AG20443 (cell line): ENCODE results near the gene MITF.

Experiments used
- DNase-seq: peaks from one replicate; pipeline ENCODE4 v3.0.0; 2012; ENCODE audit warnings: low spot score, mixed read lengths

Gene MITF

DNA sequence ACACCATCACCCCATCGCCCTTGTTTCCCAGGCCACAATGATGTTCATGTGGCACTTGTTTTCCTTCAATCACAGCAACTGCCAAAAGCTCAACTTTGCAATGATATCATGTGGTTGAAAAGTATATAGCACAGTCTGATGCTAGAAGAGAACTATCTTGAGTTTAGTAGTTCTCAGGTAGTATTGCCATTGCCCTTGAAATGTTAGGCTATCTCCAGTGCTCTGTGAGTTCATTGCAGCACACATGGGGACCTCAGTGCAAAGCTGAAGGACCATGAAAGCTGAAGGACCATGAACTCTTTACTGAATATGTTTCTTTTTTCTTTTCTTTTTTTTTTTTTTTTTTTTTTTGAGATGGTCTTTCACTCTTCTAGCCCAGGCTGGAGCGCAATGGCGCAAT, 224.4 kb downstream of the MITF start:
- no peak for DNase-seq

GRCh38 chr3:69967156-69967555, 227.9 kb downstream of the MITF start:
- DNase-seq, result no peak

- DNase-seq, result no peak
These were observed 231.6 kb downstream of the MITF start for GRCh38 chr3:69970827-69971226.

GRCh38 chr3:69972672-69973071, 233.4 kb downstream of the MITF start:
- DNase-seq, result no peak

- DNase-seq, result no peak
These were observed 236.8 kb downstream of the MITF start for GRCh38 chr3:69976021-69976420.

DNA sequence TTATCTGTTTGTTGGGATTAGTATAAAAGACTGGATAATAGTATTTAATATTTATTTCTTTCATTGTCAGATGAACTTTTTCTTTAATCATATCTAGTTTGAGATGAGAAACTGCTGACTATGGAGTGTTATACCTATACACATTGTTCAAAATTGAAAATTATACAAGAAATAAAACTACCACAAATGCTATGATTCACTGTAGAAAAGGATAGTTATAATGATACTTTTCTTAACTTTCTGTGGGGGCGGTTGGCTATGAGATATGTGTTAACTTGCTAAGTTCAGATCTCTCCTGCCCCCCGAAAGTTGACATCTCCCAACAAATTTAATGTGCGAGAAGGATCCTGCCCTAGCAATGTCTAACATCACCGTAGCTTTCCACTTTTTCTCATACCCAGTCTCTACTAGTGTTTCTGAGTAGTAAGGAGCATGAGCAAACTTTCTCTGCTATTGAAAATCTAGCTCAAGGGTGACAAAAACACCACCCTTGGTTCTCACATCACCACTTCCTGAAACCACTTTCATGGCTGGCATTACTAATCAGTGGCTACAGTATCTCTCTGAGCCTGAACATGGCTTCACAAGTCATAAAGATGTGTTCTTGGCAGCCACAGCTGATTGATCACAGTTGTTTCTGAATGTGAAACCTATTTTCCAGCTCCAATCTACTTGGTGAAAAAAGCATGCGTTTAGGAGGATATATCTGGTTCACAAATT, 244.4 kb downstream of the MITF start:
- no peak for DNase-seq

DNA sequence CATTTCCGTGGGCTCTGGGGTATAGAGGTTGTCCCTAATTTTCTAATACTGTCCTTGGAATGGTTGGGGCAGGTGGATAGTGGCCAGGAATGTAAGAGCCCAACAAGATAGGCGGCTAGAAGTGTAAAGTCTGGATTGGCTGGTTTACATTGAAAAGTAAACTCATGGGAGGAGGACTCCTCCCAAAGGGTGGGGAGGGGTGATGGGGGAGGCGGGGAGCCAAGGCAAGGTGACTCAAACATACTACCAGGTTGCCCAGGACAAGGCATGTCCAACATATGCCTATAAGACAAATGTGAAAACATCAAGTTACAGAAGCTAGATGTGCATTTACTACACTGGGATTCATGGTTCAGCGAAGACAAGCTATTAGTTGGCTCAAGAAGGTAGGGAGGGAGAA, 246.0 kb downstream of the MITF start:
- no peak for DNase-seq

GRCh38 chr3:69986419-69986818, 247.2 kb downstream of the MITF start:
- DNase-seq, result no peak

DNA sequence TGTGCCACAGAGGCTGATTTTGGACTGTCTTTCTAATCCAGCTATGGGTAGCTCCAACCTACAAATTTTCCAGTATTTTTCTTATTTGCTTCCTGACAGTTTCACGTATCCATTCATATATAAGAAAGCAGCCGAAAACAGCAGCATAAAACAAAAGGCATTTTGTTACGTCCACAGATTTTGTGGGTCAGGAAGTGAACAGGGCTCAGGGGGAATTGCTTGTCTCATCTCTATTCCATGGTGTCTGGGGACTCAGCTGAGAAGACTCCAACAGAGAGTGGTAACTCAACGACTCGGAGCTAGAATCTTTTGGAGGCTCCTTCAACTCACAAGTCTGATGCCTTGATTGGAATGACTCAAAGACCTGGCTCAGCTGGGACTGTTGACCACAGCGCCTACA, 248.6 kb downstream of the MITF start:
- DNase-seq, result no peak

DNA sequence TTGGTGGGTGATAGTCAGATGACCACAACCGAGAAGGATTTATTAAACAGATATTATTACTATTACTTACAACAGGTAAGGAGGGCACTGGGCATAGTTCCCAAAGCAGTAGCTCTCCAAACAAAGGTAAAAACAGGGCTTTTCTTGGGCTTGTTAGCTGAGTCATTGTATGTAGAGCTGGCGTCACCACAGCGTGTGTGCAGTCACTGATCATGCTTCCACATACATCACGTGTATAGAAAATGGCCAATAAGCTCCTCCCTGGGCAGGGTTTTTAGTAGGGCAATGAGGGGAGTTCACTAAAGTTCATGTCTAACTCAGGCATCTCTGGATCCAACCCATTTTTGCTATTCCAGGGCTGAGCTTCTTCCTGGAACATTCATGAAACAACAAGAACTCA, 254.5 kb downstream of the MITF start:
- no peak for DNase-seq

- DNase-seq, result no peak
These were observed 255.7 kb downstream of the MITF start for GRCh38 chr3:69994919-69995318.

DNA sequence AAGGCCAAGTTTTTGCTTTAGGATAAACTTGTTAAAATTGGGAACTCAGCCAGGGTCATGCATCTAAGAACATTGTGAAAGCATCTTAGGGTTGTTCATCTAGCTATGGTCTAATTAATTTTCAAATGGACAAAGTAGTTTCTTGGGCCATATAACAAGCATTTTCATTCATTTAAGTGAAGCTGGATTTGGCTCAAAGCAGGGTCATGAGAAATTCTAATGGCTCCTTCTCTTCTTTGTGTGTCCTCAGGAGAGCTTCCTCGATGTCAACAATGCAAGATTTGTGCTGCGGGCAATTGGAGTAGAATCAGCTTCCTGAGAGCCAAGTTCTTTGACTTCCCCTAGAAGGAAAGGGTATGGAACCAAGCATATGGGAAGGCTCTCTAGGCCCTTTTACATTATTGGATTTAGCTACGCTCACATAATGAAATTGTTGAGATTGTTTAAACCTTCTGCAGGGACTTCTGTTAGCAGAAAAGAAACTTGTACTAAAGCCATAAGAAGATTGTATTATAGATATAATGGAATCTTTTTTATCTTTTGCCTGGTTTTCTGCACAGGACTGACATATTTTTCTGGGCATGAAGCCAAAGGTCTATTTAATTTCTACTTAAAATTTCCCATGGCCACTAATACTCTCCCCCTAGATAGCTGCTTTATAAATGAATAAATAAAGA, 258.5 kb downstream of the MITF start:
- DNase-seq, result no peak

DNA sequence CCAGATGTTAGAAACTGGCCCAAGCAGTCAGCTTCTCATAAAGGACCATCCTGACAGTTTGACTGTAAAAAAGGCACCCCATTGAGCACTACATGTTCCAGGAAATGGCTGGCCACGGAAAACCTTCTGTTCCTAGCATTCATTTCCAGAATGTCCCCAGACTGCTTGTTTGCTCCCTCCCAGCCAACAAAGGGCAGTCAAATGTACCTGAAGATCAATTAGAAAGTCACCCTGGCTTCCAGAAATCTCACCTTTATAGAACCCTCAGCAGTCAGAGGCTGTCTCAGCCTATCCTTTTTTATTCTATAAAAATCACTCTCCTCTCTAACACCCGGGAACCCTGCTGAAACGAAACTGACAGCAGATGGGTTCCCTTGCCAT, 259.5 kb downstream of the MITF start:
- DNase-seq, result no peak

- DNase-seq, result no peak
These were observed 260.1 kb downstream of the MITF start, which contains the start of gene SAMMSON for GRCh38 chr3:69999140-70000027. TSS of gene SAMMSON (plus strand) at chr3:69999733.

- DNase-seq, result no peak
These were observed 260.8 kb downstream of the MITF start for GRCh38 chr3:70000028-70000410.

GRCh38 chr3:70000563-70001081, 261.4 kb downstream of the MITF start:
- no peak for DNase-seq

DNA sequence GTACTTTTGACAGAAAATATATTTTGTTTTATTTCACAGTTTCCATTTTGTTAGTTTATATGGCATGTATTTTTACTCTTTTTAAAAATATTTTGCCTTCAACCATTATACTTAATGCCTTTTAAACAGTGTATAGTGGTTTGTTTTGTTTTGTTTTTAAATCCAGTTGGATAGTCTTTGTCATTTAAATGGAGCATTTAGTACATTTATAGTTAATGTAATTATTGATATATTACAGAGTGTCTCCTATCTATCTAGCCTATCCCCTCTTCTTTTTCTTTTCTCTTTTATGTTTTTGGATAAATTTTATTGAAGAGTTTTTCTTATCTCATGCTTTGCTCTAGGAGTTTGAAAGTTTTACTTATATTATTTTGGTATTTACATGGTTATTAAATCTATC, 263.9 kb downstream of the MITF start:
- no peak for DNase-seq

GRCh38 chr3:70006089-70006488, 266.8 kb downstream of the MITF start:
- no peak for DNase-seq

DNA sequence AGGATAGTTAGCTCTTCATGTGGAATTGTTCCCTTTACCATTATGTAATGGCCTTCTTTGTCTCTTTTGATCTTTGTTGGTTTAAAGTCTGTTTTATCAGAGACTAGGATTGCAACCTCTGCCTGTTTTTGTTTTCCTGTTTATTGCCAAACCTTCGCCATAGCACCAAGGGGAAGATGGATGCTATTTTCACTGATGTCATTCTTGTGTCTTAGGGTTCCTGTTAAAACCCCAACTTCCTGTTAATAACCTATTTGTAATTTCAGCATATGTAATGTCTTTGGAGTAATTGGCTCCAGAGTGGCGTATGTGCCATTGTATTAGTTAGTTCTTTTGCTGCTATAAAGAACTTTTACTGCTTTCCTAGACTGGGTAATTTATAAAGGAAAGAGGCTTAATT, 271.1 kb downstream of the MITF start:
- no peak for DNase-seq

GRCh38 chr3:70011582-70011981, 272.3 kb downstream of the MITF start:
- no peak for DNase-seq
